ENCODE results near the gene NUCKS1. TPM values are rescaled to one million over a fixed set of nuclear protein-coding genes. Genes with fewer than 3 reads are reported as not detected.

NUCKS1 gene
- total and polyA plus RNA-seq, 10 of the 15 experiments (the other 5 are each of a cell fraction or from before 2014, with no cell fraction given): 40.5 to 135 (median 55.5) TPM

GRCh38 chr1:205670150-205670446, 79.9 kb downstream of the NUCKS1 start:
- in situ Hi-C loops (cut with MboI): no loop called here
- Histone ChIP-seq H3K9ac (ENCODE audit: control insufficient read depth, insufficient read depth, low read length) (peak overlapping the region; percentile 58; the same call in 1 of the 2 replicates), H4K20me1 (ENCODE audit: control insufficient read depth, insufficient read depth) (0 out of 2 replicates have a peak, but pooled peaks cover 7% of the 10 kb centered on the region), H3K9me3 (replicated peaks; ENCODE audit: control insufficient read depth, insufficient read depth, low read length) (no peaks in the 10 kb centered on the region), H3K36me3 (ENCODE audit: control insufficient read depth in 2 of 2, insufficient read depth in 2 of 2, low read length in 1 of 2) (no peaks in the 10 kb centered on the region), H3K27ac (ENCODE audit: control insufficient read depth, insufficient read depth) (peak overlapping the region; percentile 71), H3K27me3 (replicated peaks in 1 of 2; ENCODE audit: control insufficient read depth in 2 of 2, insufficient read depth in 2 of 2, low read length in 1 of 2) (no peaks in the 10 kb centered on the region), H3K4me3 (0 out of 2 replicates have a peak overlapping the region, but pooled peaks have one; percentile 51), H3K4me2 (ENCODE audit: control insufficient read depth, insufficient read depth) (peak overlapping the region; percentile 61), H3K4me1 (ENCODE audit: control insufficient read depth, insufficient read depth, low read length) (peaks cover 71% of the 10 kb centered on the region), H3K79me2 (ENCODE audit: control insufficient read depth, insufficient read depth, low read length) (peaks cover 5% of the 10 kb centered on the region), H2AFZ (ENCODE audit: control insufficient read depth, low read depth, low read length) (peak overlapping the region; percentile 55; the same call in 1 of the 2 replicates)
- ChIA-PET SMC1A (ENCODE audit: uncharacterized antibody, unreplicated experiment) (interaction anchor here (0.5 to 26.7 kb wide), 10 partner anchors 9 to 307 kb away, joined by 3 to 1008 read pairs (median 16); partner anchors contain the start of gene SLC45A3), CTCF (interaction anchor here (1.0 to 31.9 kb wide), 10 partner anchors 8 to 307 kb away, joined by 3 to 1339 read pairs (median 10); partner anchors contain the start of gene SLC45A3), POLR2A (interaction anchor here (0.6 to 7.8 kb wide), 10 partner anchors 9 to 104 kb away, joined by 3 to 89 read pairs (median 7); partner anchors contain the start of genes RAB29 and SLC45A3), RAD21 (ENCODE audit: unreplicated experiment) (interaction anchor here (0.8 to 11.4 kb wide), 13 partner anchors 8 to 381 kb away, joined by 3 to 194 read pairs (median 11); partner anchors contain the start of genes ELK4, NUCKS1 and SLC45A3)
- TF ChIP-seq MEF2B (IDR thresholded peaks at IDR 0.05; ENCODE audit: partially characterized antibody, poor library complexity, severe bottlenecking) (peak; percentile 35), ZNF592 (IDR thresholded peaks at IDR 0.05) (no peak), HDGF (IDR thresholded peaks at IDR 0.05) (no peak), POLR2AphosphoS2 (IDR thresholded peaks at IDR 0.05; ENCODE audit: low read depth, low read length) (0 out of 2 replicates have a peak, but pooled peaks have one; percentile 15), NFXL1 (IDR thresholded peaks at IDR 0.05; ENCODE audit: borderline replicate concordance) (no peak)
- FAIRE-seq: no peak
- intact Hi-C loops (cut with micrococcal nuclease; ENCODE audit: unreplicated experiment): no loop called here
- TSS peak; percentile 66 for BruUV-seq (replicated peaks)
- 42% methylated on average over 5 of the region's 5 CpGs for WGBS (ENCODE audit: insufficient coverage, insufficient replicate concordance, low lambda C conversion rate, missing lambda C conversion rate)
- ATAC-seq: no peak
- no peak for DNase-seq (ENCODE audit: low read depth, low spot score)

Data from GM12878 (cell line).